Small intestine (tissue), 7 donors: ENCODE measurements around the gene PRM3. TPM values are rescaled to one million over a fixed set of nuclear protein-coding genes. Genes with fewer than 3 reads are reported as not detected.

Source experiments
- DNase-seq, 2 donors: peaks; one replicate each; pipeline versions ENCODE4 v3.0.0 to v3.0.0-alpha.2; 2013
- FAIRE-seq: peaks from 2 replicates; lab custom pipeline; 2012; peaks lifted over from hg19 to GRCh38; lab: Jason Lieb, UNC
- H3K27ac ChIP-seq, 3 donors: one replicate each; pipeline ENCODE4 v1.5.1; 2013; ENCODE audit warnings: low read length in 2 of 3, mild to moderate bottlenecking in 2 of 3, control low read depth in 1 of 3, inconsistent platforms in 1 of 3, low read depth in 1 of 3, moderate library complexity in 1 of 3
- H3K27me3 ChIP-seq, 3 donors: one replicate each; pipeline ENCODE4 v1.6.1; 2013; ENCODE audit warnings: low read length in 3 of 3, inconsistent platforms in 1 of 3; ENCODE audit not compliant: control insufficient read depth in 3 of 3, insufficient read depth in 3 of 3
- H3K36me3 ChIP-seq, 3 donors: one replicate each; pipeline ENCODE4 v1.6.1; 2013; ENCODE audit warnings: low read length in 3 of 3, inconsistent platforms in 1 of 3, low read depth in 1 of 3, mild to moderate bottlenecking in 1 of 3, moderate library complexity in 1 of 3; ENCODE audit not compliant: control insufficient read depth in 3 of 3, insufficient read depth in 2 of 3
- H3K4me1 ChIP-seq, 3 donors: one replicate each; pipeline ENCODE4 v1.6.1; 2013; ENCODE audit warnings: low read length in 2 of 3, inconsistent platforms in 1 of 3, low read depth in 1 of 3, mild to moderate bottlenecking in 1 of 3, moderate library complexity in 1 of 3; ENCODE audit not compliant: control insufficient read depth in 3 of 3, insufficient read depth in 2 of 3
- H3K4me3 ChIP-seq, 3 donors: one replicate each; pipeline ENCODE4 v1.5.1; 2013; ENCODE audit warnings: low read length in 3 of 3, control low read depth in 1 of 3, inconsistent platforms in 1 of 3, low read depth in 1 of 3, mild to moderate bottlenecking in 1 of 3, moderate library complexity in 1 of 3
- H3K9me3 ChIP-seq, 2 donors: one replicate each; pipeline ENCODE4 v1.6.1; 2013; ENCODE audit warnings: low read depth in 1 of 2, low read length in 1 of 2; ENCODE audit not compliant: control insufficient read depth in 2 of 2, insufficient read depth in 1 of 2
- WGBS, 3 donors: extraction: QIAGEN DNeasy Blood & Tissue Kit; methylation state at CpG; one replicate each; pipeline ENCODE4 v1.1.7; 2013; 5-methylcytosine and 5-hydroxymethylcytosine counted together
- polyA plus RNA-seq, 4 donors: library from polyadenylated mRNA; stranded (reverse) in 3 of 4; unstranded in 1 of 4; fragments of 200-250 nt in 3 of 4; fragments of 120-200 nt in 1 of 4; gene quantifications; one replicate each; pipeline versions ENCODE4 v1.2.1 to v1.2.3, GENCODE V29; 2013
- donor health status: healthy with polysubstance abuse.
- donor health status: control.
- donor health status: control.
- donor health status: Bipolar disorder and iron deficiency.
- donor health status: healthy.

PRM3 gene
- polyA plus RNA-seq, 4 donors: not detected

- Histone ChIP-seq H3K9me3 (no peaks in the 10 kb centered on the region), H3K4me1 (peaks cover 0 to 4% (median 0%) of the 10 kb centered on the region in 3 donors), H3K27ac (peak overlapping the region in 2 of 3 donors; percentile 48 to 92), H3K36me3 (no peaks in the 10 kb centered on the region), H3K27me3 (no peaks in the 10 kb centered on the region), H3K4me3 (no peak overlapping the region)
- 42 to 44% (median 43%) methylated on average over 21 to 24 of the region's 24 CpGs for WGBS, 3 donors
- FAIRE-seq: no peak
- peak; percentile 23 to 83 for DNase-seq
Measured at GRCh38 chr16:11224096-11224893, 49.1 kb downstream of the PRM3 start.

Other genes starting within 250 kb of the PRM3 start
- 10 to 100 TPM in 1 of 4 donors, 1 to 10 TPM in 3; 1.9 to 15.0 (median 5.1) TPM for gene SOCS1, start 17.4 kb downstream of the PRM3 start, polyA plus RNA-seq
- not detected for gene TNP2, start 4.3 kb downstream of the PRM3 start, polyA plus RNA-seq
- not detected for gene PRM2, start 2.9 kb upstream of the PRM3 start, polyA plus RNA-seq
- gene PRM1, start 7.7 kb upstream of the PRM3 start, polyA plus RNA-seq: not detected
- 10 to 100 TPM in 2 of 4 donors, 1 to 10 TPM in 2; 1.4 to 14.6 (median 8.6) TPM for gene RMI2, start 71.8 kb upstream of the PRM3 start, polyA plus RNA-seq